ENCODE measurements around the gene UBQLN3.

DNA sequence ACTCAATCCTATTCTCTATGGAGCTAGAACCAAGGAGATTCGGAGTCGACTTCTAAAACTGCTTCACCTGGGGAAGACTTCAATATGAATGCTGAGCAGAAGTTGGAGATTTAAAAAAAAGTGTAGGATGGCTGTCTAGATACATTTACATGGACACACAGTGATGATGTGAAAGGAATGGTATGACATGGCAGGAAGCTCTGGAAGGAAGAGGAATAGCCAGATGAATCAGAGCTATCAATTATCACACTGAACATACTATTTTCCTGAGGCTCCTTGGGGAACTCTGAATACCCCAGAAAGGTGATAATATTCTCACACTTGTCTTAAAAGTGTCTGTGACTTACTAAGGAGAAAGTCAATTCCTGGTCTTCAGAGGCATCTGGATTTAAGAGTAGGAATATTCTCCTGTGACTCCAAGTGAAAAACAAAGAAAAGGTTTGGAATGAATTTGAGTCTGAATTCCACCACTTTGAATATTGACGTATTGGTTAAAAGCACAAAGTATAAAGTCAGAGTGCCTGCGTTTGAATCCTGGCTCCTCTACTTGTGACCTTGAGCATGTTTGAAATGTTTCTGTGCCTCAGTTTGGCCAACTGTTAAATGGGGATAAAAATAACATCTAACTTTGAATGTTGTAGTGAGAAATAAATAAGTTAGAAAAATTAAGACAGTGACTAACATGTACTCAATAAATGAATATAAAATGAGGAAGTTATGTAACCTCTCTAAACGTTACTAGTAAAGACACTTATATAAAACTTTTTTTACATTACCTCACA is 20.0 kb downstream of the UBQLN3 start:
- TF ChIP-seq CTCF (IDR thresholded peaks at IDR 0.05) = no peak
- TF ChIP-seq POLR2A (IDR thresholded peaks at IDR 0.05) = no peak

All from prostate gland (tissue), 2 donors.